DOHH2 (cell line): Measurements from ENCODE around the gene RPS2.

Source experiments
- H3F3A ChIP-seq: fragments of 200-600 bp; sonication (generic), shearing (Covaris generic); 2 replicates; pipeline ENCODE4 v1.6.0; 2016; ENCODE audit warnings: antibody characterized with exemption, mild to moderate bottlenecking; ENCODE audit not compliant: control insufficient read depth, insufficient read depth
- H3K27ac ChIP-seq: fragments of 200-600 bp; sonication (generic); 2 replicates; pipeline ENCODE4 v1.5.1; 2014; ENCODE audit warnings: low read depth, mild to moderate bottlenecking, low read length, moderate library complexity
- H3K27me3 ChIP-seq: fragments of 200-600 bp; sonication (generic); 2 replicates; pipeline ENCODE4 v1.6.1; 2014; ENCODE audit warnings: mild to moderate bottlenecking, low read length, mixed read lengths; ENCODE audit not compliant: control insufficient read depth
- H3K36me3 ChIP-seq: fragments of 200-600 bp; sonication (generic); 2 replicates; pipeline ENCODE4 v1.6.1; 2014; ENCODE audit warnings: mild to moderate bottlenecking, low read length, moderate library complexity, mixed read lengths; ENCODE audit not compliant: control insufficient read depth
- H3K4me1 ChIP-seq: fragments of 200-600 bp; sonication (generic); 2 replicates; pipeline ENCODE4 v1.6.1; 2014; ENCODE audit warnings: mild to moderate bottlenecking, low read length, mixed read lengths; ENCODE audit not compliant: control insufficient read depth
- H3K4me2 ChIP-seq: fragments of 200-600 bp; sonication (generic); 2 replicates; pipeline ENCODE4 v1.6.0; 2014; ENCODE audit warnings: mild to moderate bottlenecking, low read length, moderate library complexity
- H3K4me3 ChIP-seq: fragments of 200-600 bp; sonication (generic); 2 replicates; pipeline ENCODE4 v1.5.1; 2014; ENCODE audit warnings: mild to moderate bottlenecking, low read length, mixed read lengths
- H3K79me2 ChIP-seq: fragments of 200-600 bp; sonication (generic); 2 replicates; pipeline ENCODE4 v1.6.1; 2014; ENCODE audit warnings: mild to moderate bottlenecking, low read length, mixed read lengths; ENCODE audit not compliant: control insufficient read depth
- H3K9me2 ChIP-seq: fragments of 200-600 bp; sonication (generic); replicated peaks from 2 replicates; pipeline ENCODE4 v1.6.1; 2014; ENCODE audit warnings: mild to moderate bottlenecking, low read length, mixed read lengths; ENCODE audit not compliant: control insufficient read depth
- H3K9me3 ChIP-seq: fragments of 200-600 bp; sonication (generic); 2 replicates; pipeline ENCODE4 v1.6.1; 2014; ENCODE audit warnings: antibody characterized with exemption, low read length, mixed read lengths; ENCODE audit not compliant: control insufficient read depth, insufficient read depth
- H4K20me1 ChIP-seq: fragments of 200-600 bp; sonication (generic); 2 replicates; pipeline ENCODE4 v1.6.0; 2014; ENCODE audit warnings: low read depth, mild to moderate bottlenecking, antibody characterized with exemption, low read length, moderate library complexity; ENCODE audit not compliant: control insufficient read depth, insufficient read depth
- CTCF ChIP-seq: fragments of 200-600 bp; sonication (generic); IDR thresholded peaks from one replicate; pipeline ENCODE4 v1.5.1; 2014; ENCODE audit warnings: antibody characterized with exemption, mild to moderate bottlenecking, low read depth, low read length; ENCODE audit not compliant: poor library complexity, severe bottlenecking
- EZH2phosphoT487 ChIP-seq: fragments of 200-600 bp; sonication (generic); IDR thresholded peaks from 2 replicates; pipeline ENCODE4 v1.6.1; 2017; ENCODE audit warnings: borderline replicate concordance, mild to moderate bottlenecking, antibody characterized with exemption, low read length, moderate library complexity, mixed read lengths

Gene RPS2

GRCh38 chr16:1950559-1950958 lies 14.1 kb downstream of the RPS2 start:
- no peaks in the 10 kb centered on the region for H3K27me3 ChIP-seq

GRCh38 chr16:1950047-1950446 lies 14.6 kb downstream of the RPS2 start:
- no peaks in the 10 kb centered on the region for H3K9me3 ChIP-seq
- no peak overlapping the region for H3K27ac ChIP-seq
- H3K4me3 ChIP-seq = no peak overlapping the region
- no peaks in the 10 kb centered on the region for H3K27me3 ChIP-seq
- no peaks in the 10 kb centered on the region for H3K79me2 ChIP-seq
- H3F3A ChIP-seq = no peaks in the 10 kb centered on the region
- no peaks in the 10 kb centered on the region for H3K36me3 ChIP-seq
- H3K4me1 ChIP-seq = no peaks in the 10 kb centered on the region
- no peak overlapping the region for H3K4me2 ChIP-seq
- H4K20me1 ChIP-seq = no peaks in the 10 kb centered on the region
- no peaks in the 10 kb centered on the region for H3K9me2 ChIP-seq
- TF ChIP-seq EZH2phosphoT487 (no peak), CTCF (no peak)

More at GRCh38 chr16:1950559-1950958, 14.1 kb downstream of the RPS2 start:
- Histone ChIP-seq H3F3A (no peaks in the 10 kb centered on the region), H3K36me3 (no peaks in the 10 kb centered on the region), H3K79me2 (no peaks in the 10 kb centered on the region), H3K9me3 (no peaks in the 10 kb centered on the region), H4K20me1 (no peaks in the 10 kb centered on the region), H3K9me2 (no peaks in the 10 kb centered on the region), H3K27ac (no peak overlapping the region), H3K4me3 (no peak overlapping the region), H3K4me2 (no peak overlapping the region), H3K4me1 (no peaks in the 10 kb centered on the region)
- TF ChIP-seq CTCF (no peak), EZH2phosphoT487 (no peak)

GRCh38 chr16:1949507-1949906 lies 15.1 kb downstream of the RPS2 start:
- Histone ChIP-seq H3K4me3 (no peak overlapping the region), H4K20me1 (no peaks in the 10 kb centered on the region), H3K4me2 (no peak overlapping the region), H3F3A (no peaks in the 10 kb centered on the region), H3K9me2 (no peaks in the 10 kb centered on the region), H3K4me1 (no peaks in the 10 kb centered on the region), H3K36me3 (no peaks in the 10 kb centered on the region), H3K79me2 (no peaks in the 10 kb centered on the region), H3K9me3 (no peaks in the 10 kb centered on the region), H3K27ac (no peak overlapping the region), H3K27me3 (no peaks in the 10 kb centered on the region)
- TF ChIP-seq CTCF (no peak), EZH2phosphoT487 (no peak)

GRCh38 chr16:1947369-1947670 lies 17.3 kb downstream of the RPS2 start:
- Histone ChIP-seq H3K27me3 (no peaks in the 10 kb centered on the region), H3K9me3 (no peaks in the 10 kb centered on the region), H3K9me2 (no peaks in the 10 kb centered on the region), H3K27ac (no peak overlapping the region), H3K79me2 (no peaks in the 10 kb centered on the region), H3K4me1 (peaks cover 11% of the 10 kb centered on the region), H3K36me3 (no peaks in the 10 kb centered on the region), H4K20me1 (no peaks in the 10 kb centered on the region), H3F3A (no peaks in the 10 kb centered on the region), H3K4me3 (no peak overlapping the region), H3K4me2 (no peak overlapping the region)
- no peak for TF ChIP-seq EZH2phosphoT487
- no peak for TF ChIP-seq CTCF
